WTC11 (cell line): ENCODE results near the gene RPS6KA4.

ENCODE experiments used
- RELA ChIP-seq: sonication (generic); formaldehyde crosslinking; IDR thresholded peaks from 2 replicates; pipeline ENCODE4 v1.8.1; 2022; ENCODE audit warnings: missing genetic modification reagents, mild to moderate bottlenecking, borderline replicate concordance
- TF ChIP-seq, protein P1 (sequence below): fragments of 200-600 bp; IDR thresholded peaks from 2 replicates; pipeline ENCODE4 v1.8.0; 2022; ENCODE audit warnings: antibody characterized with exemption

DNA sequence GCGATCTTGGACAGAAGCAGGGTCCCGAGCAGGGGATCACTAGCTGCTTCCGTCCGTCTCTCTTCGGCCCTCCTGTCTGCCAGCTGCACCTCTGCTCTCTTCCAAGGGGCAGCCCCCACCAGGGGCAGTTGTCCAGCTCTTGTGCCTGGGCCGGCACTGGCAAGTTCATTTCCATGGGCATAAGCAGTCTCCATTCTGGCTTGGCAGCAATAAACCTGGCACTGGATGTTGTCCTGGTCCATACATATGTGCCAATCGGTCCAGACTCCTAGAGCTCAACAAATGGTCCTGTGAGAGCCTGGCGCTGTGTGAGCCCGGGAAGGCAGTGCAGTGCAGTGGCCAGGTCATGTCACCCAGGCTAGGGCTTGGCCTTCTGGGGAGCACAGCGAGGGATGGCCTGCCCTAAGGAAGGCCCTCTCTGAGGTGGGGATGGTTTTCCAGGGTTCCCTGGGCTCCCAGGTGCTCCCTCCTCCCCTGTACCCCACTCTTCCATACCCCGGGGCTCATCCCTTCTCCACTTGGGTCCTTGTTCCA lies 60.4 kb downstream of the RPS6KA4 start:
- TF ChIP-seq, protein P1, sequence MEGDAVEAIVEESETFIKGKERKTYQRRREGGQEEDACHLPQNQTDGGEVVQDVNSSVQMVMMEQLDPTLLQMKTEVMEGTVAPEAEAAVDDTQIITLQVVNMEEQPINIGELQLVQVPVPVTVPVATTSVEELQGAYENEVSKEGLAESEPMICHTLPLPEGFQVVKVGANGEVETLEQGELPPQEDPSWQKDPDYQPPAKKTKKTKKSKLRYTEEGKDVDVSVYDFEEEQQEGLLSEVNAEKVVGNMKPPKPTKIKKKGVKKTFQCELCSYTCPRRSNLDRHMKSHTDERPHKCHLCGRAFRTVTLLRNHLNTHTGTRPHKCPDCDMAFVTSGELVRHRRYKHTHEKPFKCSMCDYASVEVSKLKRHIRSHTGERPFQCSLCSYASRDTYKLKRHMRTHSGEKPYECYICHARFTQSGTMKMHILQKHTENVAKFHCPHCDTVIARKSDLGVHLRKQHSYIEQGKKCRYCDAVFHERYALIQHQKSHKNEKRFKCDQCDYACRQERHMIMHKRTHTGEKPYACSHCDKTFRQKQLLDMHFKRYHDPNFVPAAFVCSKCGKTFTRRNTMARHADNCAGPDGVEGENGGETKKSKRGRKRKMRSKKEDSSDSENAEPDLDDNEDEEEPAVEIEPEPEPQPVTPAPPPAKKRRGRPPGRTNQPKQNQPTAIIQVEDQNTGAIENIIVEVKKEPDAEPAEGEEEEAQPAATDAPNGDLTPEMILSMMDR, result no peak
- TF ChIP-seq RELA (CRISPR knock-in tag), result no peak
